Measurements from ENCODE around the gene MYCBP. TPM values are rescaled to one million over a fixed set of nuclear protein-coding genes. Genes with fewer than 3 reads are reported as not detected.
A peak's percentile ranks its signal among the peaks of the same experiment; 100 is the strongest.

Gene MYCBP
- total and polyA plus RNA-seq, 4 donors = 7.8 to 21.2 (median 10.3) TPM

DNA sequence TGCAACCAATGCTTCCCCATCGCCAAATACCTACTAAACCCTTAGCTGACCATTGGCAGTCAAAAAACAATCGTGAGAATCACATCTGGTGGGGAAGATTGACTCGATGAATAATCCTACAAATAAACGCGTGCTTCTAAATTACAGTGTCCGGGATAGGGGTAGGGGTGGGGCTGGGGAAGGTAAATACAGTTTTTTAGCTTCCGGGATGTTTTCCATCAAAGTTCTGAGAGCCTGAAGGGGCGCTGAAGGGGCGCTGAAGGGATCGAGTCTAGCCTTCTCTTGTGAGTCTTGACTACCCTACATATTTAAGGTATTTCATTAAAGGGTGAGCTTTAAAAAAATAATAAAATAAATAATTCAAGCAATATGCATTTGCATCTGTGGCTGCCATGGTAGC is 54.1 kb downstream of the MYCBP start:
- WGBS = 34% methylated on average over 10 of the region's 10 CpGs
- H3K9ac ChIP-seq (ENCODE audit: low read depth in 1 of 2, low read length in 2 of 2) = no peak overlapping the region
- DNase-seq (ENCODE audit: low spot score) = no peak
- peaks cover 6 to 12% (median 10%) of the 10 kb centered on the region in 4 donors for H3K4me1 ChIP-seq (ENCODE audit: control insufficient read depth in 4 of 4, insufficient read depth in 4 of 4, low read length in 3 of 4)
- TF ChIP-seq RXRA (IDR thresholded peaks at IDR 0.05) = no peak
- TF ChIP-seq RAD21 (IDR thresholded peaks at IDR 0.05) = no peak
- H3K4me3 ChIP-seq (ENCODE audit: low read depth in 1 of 3, low read length in 3 of 3) = no peak overlapping the region
- no peaks in the 10 kb centered on the region for H3K36me3 ChIP-seq (ENCODE audit: control insufficient read depth in 4 of 4, insufficient read depth in 3 of 4, low read depth in 1 of 4, low read length in 3 of 4)
- H3K27me3 ChIP-seq (ENCODE audit: control insufficient read depth in 4 of 4, insufficient read depth in 4 of 4, low read length in 3 of 4) = peaks cover 2 to 22% (median 8%) of the 10 kb centered on the region in 4 donors
- no peak overlapping the region for H3K27ac ChIP-seq (ENCODE audit: low read depth in 1 of 2, low read length in 2 of 2)
- H3K9me3 ChIP-seq (ENCODE audit: control insufficient read depth in 4 of 4, low read length in 3 of 4) = peaks cover 0 to 5% (median under 1%) of the 10 kb centered on the region in 4 donors

GRCh38 chr1:38818175-38818976 is 54.8 kb downstream of the MYCBP start:
- DNase-seq (ENCODE audit: low spot score) = peak; percentile 64
- Histone ChIP-seq H3K36me3 (ENCODE audit: control insufficient read depth in 4 of 4, insufficient read depth in 3 of 4, low read depth in 1 of 4, low read length in 3 of 4) (no peaks in the 10 kb centered on the region), H3K4me3 (ENCODE audit: low read depth in 1 of 3, low read length in 3 of 3) (peak overlapping the region in 2 of 3 donors; percentile 14 to 30), H3K9ac (ENCODE audit: low read depth in 1 of 2, low read length in 2 of 2) (no peak overlapping the region), H3K27ac (ENCODE audit: low read depth in 1 of 2, low read length in 2 of 2) (no peak overlapping the region), H3K4me1 (ENCODE audit: control insufficient read depth in 4 of 4, insufficient read depth in 4 of 4, low read length in 3 of 4) (peaks cover 6 to 12% (median 10%) of the 10 kb centered on the region in 4 donors), H3K9me3 (ENCODE audit: control insufficient read depth in 4 of 4, low read length in 3 of 4) (peaks cover 0 to 5% (median 2%) of the 10 kb centered on the region in 4 donors), H3K27me3 (ENCODE audit: control insufficient read depth in 4 of 4, insufficient read depth in 4 of 4, low read length in 3 of 4) (peaks cover 2 to 22% (median 8%) of the 10 kb centered on the region in 4 donors)
- no peak for TF ChIP-seq TAF1 (conservative IDR thresholded peaks at IDR 0.05)
- peak; percentile 8 to 48 for TF ChIP-seq RAD21 (IDR thresholded peaks at IDR 0.05)
- TF ChIP-seq YY1 (IDR thresholded peaks at IDR 0.05) = no peak
- TF ChIP-seq, protein P1, sequence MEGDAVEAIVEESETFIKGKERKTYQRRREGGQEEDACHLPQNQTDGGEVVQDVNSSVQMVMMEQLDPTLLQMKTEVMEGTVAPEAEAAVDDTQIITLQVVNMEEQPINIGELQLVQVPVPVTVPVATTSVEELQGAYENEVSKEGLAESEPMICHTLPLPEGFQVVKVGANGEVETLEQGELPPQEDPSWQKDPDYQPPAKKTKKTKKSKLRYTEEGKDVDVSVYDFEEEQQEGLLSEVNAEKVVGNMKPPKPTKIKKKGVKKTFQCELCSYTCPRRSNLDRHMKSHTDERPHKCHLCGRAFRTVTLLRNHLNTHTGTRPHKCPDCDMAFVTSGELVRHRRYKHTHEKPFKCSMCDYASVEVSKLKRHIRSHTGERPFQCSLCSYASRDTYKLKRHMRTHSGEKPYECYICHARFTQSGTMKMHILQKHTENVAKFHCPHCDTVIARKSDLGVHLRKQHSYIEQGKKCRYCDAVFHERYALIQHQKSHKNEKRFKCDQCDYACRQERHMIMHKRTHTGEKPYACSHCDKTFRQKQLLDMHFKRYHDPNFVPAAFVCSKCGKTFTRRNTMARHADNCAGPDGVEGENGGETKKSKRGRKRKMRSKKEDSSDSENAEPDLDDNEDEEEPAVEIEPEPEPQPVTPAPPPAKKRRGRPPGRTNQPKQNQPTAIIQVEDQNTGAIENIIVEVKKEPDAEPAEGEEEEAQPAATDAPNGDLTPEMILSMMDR (IDR thresholded peaks at IDR 0.05; ENCODE audit: low read depth, low read length, missing input control) = peak; percentile 55
- no peak for TF ChIP-seq ATF3 (IDR thresholded peaks at IDR 0.05)
- WGBS = 2% methylated on average over 70 of the region's 70 CpGs

GRCh38 chr1:38817267-38818174 is 55.6 kb downstream of the MYCBP start:
- H3K36me3 ChIP-seq (ENCODE audit: control insufficient read depth in 4 of 4, insufficient read depth in 3 of 4, low read depth in 1 of 4, low read length in 3 of 4) = no peaks in the 10 kb centered on the region
- H3K4me3 ChIP-seq (ENCODE audit: low read depth in 1 of 3, low read length in 3 of 3) = peak overlapping the region in 1 of 3 donors; percentile 30
- no peak overlapping the region for H3K27ac ChIP-seq (ENCODE audit: low read depth in 1 of 2, low read length in 2 of 2)
- no peak for DNase-seq (ENCODE audit: low spot score)
- 39% methylated on average over 45 of the region's 45 CpGs for WGBS
- TF ChIP-seq HNF4A (conservative IDR thresholded peaks at IDR 0.05) = no peak
- TF ChIP-seq, protein P2, sequence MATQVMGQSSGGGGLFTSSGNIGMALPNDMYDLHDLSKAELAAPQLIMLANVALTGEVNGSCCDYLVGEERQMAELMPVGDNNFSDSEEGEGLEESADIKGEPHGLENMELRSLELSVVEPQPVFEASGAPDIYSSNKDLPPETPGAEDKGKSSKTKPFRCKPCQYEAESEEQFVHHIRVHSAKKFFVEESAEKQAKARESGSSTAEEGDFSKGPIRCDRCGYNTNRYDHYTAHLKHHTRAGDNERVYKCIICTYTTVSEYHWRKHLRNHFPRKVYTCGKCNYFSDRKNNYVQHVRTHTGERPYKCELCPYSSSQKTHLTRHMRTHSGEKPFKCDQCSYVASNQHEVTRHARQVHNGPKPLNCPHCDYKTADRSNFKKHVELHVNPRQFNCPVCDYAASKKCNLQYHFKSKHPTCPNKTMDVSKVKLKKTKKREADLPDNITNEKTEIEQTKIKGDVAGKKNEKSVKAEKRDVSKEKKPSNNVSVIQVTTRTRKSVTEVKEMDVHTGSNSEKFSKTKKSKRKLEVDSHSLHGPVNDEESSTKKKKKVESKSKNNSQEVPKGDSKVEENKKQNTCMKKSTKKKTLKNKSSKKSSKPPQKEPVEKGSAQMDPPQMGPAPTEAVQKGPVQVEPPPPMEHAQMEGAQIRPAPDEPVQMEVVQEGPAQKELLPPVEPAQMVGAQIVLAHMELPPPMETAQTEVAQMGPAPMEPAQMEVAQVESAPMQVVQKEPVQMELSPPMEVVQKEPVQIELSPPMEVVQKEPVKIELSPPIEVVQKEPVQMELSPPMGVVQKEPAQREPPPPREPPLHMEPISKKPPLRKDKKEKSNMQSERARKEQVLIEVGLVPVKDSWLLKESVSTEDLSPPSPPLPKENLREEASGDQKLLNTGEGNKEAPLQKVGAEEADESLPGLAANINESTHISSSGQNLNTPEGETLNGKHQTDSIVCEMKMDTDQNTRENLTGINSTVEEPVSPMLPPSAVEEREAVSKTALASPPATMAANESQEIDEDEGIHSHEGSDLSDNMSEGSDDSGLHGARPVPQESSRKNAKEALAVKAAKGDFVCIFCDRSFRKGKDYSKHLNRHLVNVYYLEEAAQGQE (IDR thresholded peaks at IDR 0.05) = no peak
- TF ChIP-seq MAX (IDR thresholded peaks at IDR 0.05) = no peak
- no peak for TF ChIP-seq RAD21 (IDR thresholded peaks at IDR 0.05)
- no peak for TF ChIP-seq YY1 (IDR thresholded peaks at IDR 0.05)
- TF ChIP-seq, protein P3, sequence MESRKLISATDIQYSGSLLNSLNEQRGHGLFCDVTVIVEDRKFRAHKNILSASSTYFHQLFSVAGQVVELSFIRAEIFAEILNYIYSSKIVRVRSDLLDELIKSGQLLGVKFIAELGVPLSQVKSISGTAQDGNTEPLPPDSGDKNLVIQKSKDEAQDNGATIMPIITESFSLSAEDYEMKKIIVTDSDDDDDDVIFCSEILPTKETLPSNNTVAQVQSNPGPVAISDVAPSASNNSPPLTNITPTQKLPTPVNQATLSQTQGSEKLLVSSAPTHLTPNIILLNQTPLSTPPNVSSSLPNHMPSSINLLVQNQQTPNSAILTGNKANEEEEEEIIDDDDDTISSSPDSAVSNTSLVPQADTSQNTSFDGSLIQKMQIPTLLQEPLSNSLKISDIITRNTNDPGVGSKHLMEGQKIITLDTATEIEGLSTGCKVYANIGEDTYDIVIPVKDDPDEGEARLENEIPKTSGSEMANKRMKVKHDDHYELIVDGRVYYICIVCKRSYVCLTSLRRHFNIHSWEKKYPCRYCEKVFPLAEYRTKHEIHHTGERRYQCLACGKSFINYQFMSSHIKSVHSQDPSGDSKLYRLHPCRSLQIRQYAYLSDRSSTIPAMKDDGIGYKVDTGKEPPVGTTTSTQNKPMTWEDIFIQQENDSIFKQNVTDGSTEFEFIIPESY (IDR thresholded peaks at IDR 0.05) = no peak
- TF ChIP-seq FOXA1 (IDR thresholded peaks at IDR 0.05) = no peak
- TF ChIP-seq TAF1 (conservative IDR thresholded peaks at IDR 0.05) = no peak
- no peak for TF ChIP-seq GABPA (IDR thresholded peaks at IDR 0.05 in 1 of 2, conservative IDR thresholded peaks at IDR 0.05 in 1 of 2)
- H3K4me1 ChIP-seq (ENCODE audit: control insufficient read depth in 4 of 4, insufficient read depth in 4 of 4, low read length in 3 of 4) = peaks cover 6 to 12% (median 10%) of the 10 kb centered on the region in 4 donors
- peaks cover 2 to 22% (median 8%) of the 10 kb centered on the region in 4 donors for H3K27me3 ChIP-seq (ENCODE audit: control insufficient read depth in 4 of 4, insufficient read depth in 4 of 4, low read length in 3 of 4)
- peaks cover 0 to 5% (median 2%) of the 10 kb centered on the region in 4 donors for H3K9me3 ChIP-seq (ENCODE audit: control insufficient read depth in 4 of 4, low read length in 3 of 4)
- no peak overlapping the region for H3K9ac ChIP-seq (ENCODE audit: low read depth in 1 of 2, low read length in 2 of 2)

Measured in liver (tissue), 9 donors.